ENCODE measurements around the gene CCDC68. TPM values are rescaled to one million over a fixed set of nuclear protein-coding genes. Genes with fewer than 3 reads are reported as not detected.

The CCDC68 gene
- total RNA-seq, 4 donors from 2014 or later: 2.3 to 4.1 (median 2.6) TPM

GRCh38 chr18:54883816-54884604 lies 75.3 kb downstream of the CCDC68 start:
- intact Hi-C loops (cut with DNase I): no loop called here

GRCh38 chr18:54882318-54882717 lies 76.9 kb downstream of the CCDC68 start:
- intact Hi-C loops (cut with DNase I): no loop called here
- Histone ChIP-seq H3K27me3 (no peaks in the 10 kb centered on the region), H3K27ac (replicated peaks in 1 of 4) (no peak overlapping the region), H3K4me3 (no peak overlapping the region), H3K36me3 (no peaks in the 10 kb centered on the region), H3K4me1 (no peaks in the 10 kb centered on the region), H3K9me3 (no peaks in the 10 kb centered on the region)
- DNase-seq (ENCODE audit: extremely low spot score): no peak
- 74% methylated on average over 4 of the region's 4 CpGs for WGBS
- TF ChIP-seq CTCF (IDR thresholded peaks at IDR 0.05) (no peak), POLR2AphosphoS5 (IDR thresholded peaks at IDR 0.05) (no peak), POLR2A (IDR thresholded peaks at IDR 0.05; ENCODE audit: low read depth) (no peak), EP300 (IDR thresholded peaks at IDR 0.05) (no peak)

More at GRCh38 chr18:54883816-54884604, 75.3 kb downstream of the CCDC68 start:
- Histone ChIP-seq H3K36me3 (no peaks in the 10 kb centered on the region), H3K27me3 (no peaks in the 10 kb centered on the region), H3K27ac (replicated peaks in 1 of 4) (no peak overlapping the region), H3K4me1 (no peaks in the 10 kb centered on the region), H3K4me3 (no peak overlapping the region), H3K9me3 (no peaks in the 10 kb centered on the region)
- TF ChIP-seq POLR2AphosphoS5 (IDR thresholded peaks at IDR 0.05) (no peak), CTCF (IDR thresholded peaks at IDR 0.05) (no peak), EP300 (IDR thresholded peaks at IDR 0.05) (no peak), POLR2A (IDR thresholded peaks at IDR 0.05; ENCODE audit: low read depth) (no peak)
- WGBS: 93% methylated on average over 6 of the region's 6 CpGs
- no peak for DNase-seq (ENCODE audit: extremely low spot score)

- H3K36me3 ChIP-seq: no peaks in the 10 kb centered on the region
- TF ChIP-seq POLR2A (IDR thresholded peaks at IDR 0.05; ENCODE audit: low read depth): no peak
- TF ChIP-seq EP300 (IDR thresholded peaks at IDR 0.05): no peak
- no peak for TF ChIP-seq CTCF (IDR thresholded peaks at IDR 0.05)
- TF ChIP-seq POLR2AphosphoS5 (IDR thresholded peaks at IDR 0.05): no peak
- no peaks in the 10 kb centered on the region for H3K4me1 ChIP-seq
- 85% methylated on average over 6 of the region's 6 CpGs for WGBS
- no peak overlapping the region for H3K4me3 ChIP-seq
- DNase-seq (ENCODE audit: extremely low spot score): no peak
- H3K27ac ChIP-seq (replicated peaks in 1 of 4): no peak overlapping the region
- no peaks in the 10 kb centered on the region for H3K27me3 ChIP-seq
- intact Hi-C loops (cut with DNase I): no loop called here
- no peaks in the 10 kb centered on the region for H3K9me3 ChIP-seq
These were observed 78.0 kb downstream of the CCDC68 start for GRCh38 chr18:54881229-54881768.

- 63% methylated on average over 5 of the region's 5 CpGs for WGBS
- no peaks in the 10 kb centered on the region for H3K4me1 ChIP-seq
These were observed 78.7 kb downstream of the CCDC68 start for GRCh38 chr18:54880395-54881105.

More at GRCh38 chr18:54880395-54881105, 78.7 kb downstream of the CCDC68 start:
- intact Hi-C loops (cut with DNase I): no loop called here
- no peaks in the 10 kb centered on the region for H3K9me3 ChIP-seq
- H3K36me3 ChIP-seq: no peaks in the 10 kb centered on the region
- H3K27me3 ChIP-seq: no peaks in the 10 kb centered on the region
- H3K4me3 ChIP-seq: no peak overlapping the region
- TF ChIP-seq EP300 (IDR thresholded peaks at IDR 0.05): no peak
- no peak for TF ChIP-seq POLR2AphosphoS5 (IDR thresholded peaks at IDR 0.05)
- TF ChIP-seq CTCF (IDR thresholded peaks at IDR 0.05): no peak
- no peak for TF ChIP-seq POLR2A (IDR thresholded peaks at IDR 0.05; ENCODE audit: low read depth)
- no peak for DNase-seq (ENCODE audit: extremely low spot score)
- no peak overlapping the region for H3K27ac ChIP-seq (replicated peaks in 1 of 4)
